K562 (cell line): Measurements from ENCODE around the gene ELMOD1. TPM values are rescaled to one million over a fixed set of nuclear protein-coding genes. Genes with fewer than 3 reads are reported as not detected.

Source experiments
- ATAC-seq: fragments of 200-7000 bp; cut with Tn5 transposase; 3 replicates; pipeline ENCODE4 v1.9.1; 2020; ENCODE audit warnings: moderate library complexity
- BruUV-seq: library from RNA; stranded (reverse); fragments of 400-500 nt; replicated peaks from 2 replicates; lab custom pipeline; 2021; lab: Mats Ljungman, UMichigan
- CTCF ChIA-PET: fragments of 300-600 bp; formaldehyde crosslinking; extraction: SDS; loops from one replicate; lab custom pipeline; 2021; ENCODE audit warnings: low intra/inter-chr PET ratio; lab: Yijun Ruan, JAX
- POLR2A ChIA-PET: fragments of 300-600, 350-650 bp; sonication (Branson Sonifier 250); formaldehyde crosslinking; extraction: SDS; loops from one replicate; lab custom pipeline; 2021; ENCODE audit warnings: antibody characterized with exemption, inconsistent platforms; lab: Yijun Ruan, JAX
- DNase-seq, 4 experiments: peaks; one replicate each; pipeline versions ENCODE4 v3.0.0 to v3.0.0-alpha.2; 2011 to 2018; ENCODE audit warnings: low spot score in 3 of 4, mixed read lengths in 3 of 4; ENCODE audit errors: extremely low read depth in 1 of 4
- FAIRE-seq: peaks from 2 replicates; lab custom pipeline; 2011; peaks lifted over from hg19 to GRCh38; lab: Jason Lieb, UNC
- H2AFZ ChIP-seq: 2 replicates; pipeline ENCODE4 v1.6.0; 2011; ENCODE audit warnings: low read depth, low read length, control low read depth, inconsistent platforms
- H3K27ac ChIP-seq: fragments of 200-600 bp; 3 replicates; pipeline ENCODE4 v1.8.0; 2011; ENCODE audit warnings: low read depth, mild to moderate bottlenecking, control low read depth, inconsistent platforms, low read length, moderate library complexity, mixed read lengths; ENCODE audit errors: extremely low read depth
- H3K27me3 ChIP-seq, 2 experiments: fragments of 300-600 bp in 1 of 2; 2 replicates in 1 of 2; 3 replicates in 1 of 2; pipeline versions ENCODE4 v1.6.0 to v1.8.0; 2011; ENCODE audit warnings: inconsistent platforms in 2 of 2, low read length in 2 of 2, mild to moderate bottlenecking in 1 of 2, mixed read lengths in 1 of 2, moderate library complexity in 1 of 2; ENCODE audit not compliant: control insufficient read depth in 2 of 2, insufficient read depth in 2 of 2
- H3K36me3 ChIP-seq: fragments of 300-600 bp; 3 replicates; pipeline ENCODE4 v1.8.0; 2011; ENCODE audit warnings: mild to moderate bottlenecking, low read length, inconsistent platforms; ENCODE audit not compliant: control insufficient read depth, insufficient read depth
- H3K4me1 ChIP-seq, 2 experiments: fragments of 200-600 bp in 1 of 2; replicated peaks in 1 of 2; 2 replicates in 1 of 2; 3 replicates in 1 of 2; pipeline versions ENCODE4 v1.5.1 to v1.8.0; 2011; ENCODE audit warnings: inconsistent platforms in 2 of 2, low read length in 2 of 2, mild to moderate bottlenecking in 1 of 2, mixed read lengths in 1 of 2, moderate library complexity in 1 of 2; ENCODE audit not compliant: control insufficient read depth in 2 of 2, insufficient read depth in 2 of 2
- H3K4me2 ChIP-seq: 2 replicates; pipeline ENCODE4 v1.6.1; 2011; ENCODE audit warnings: low read length, control low read depth, inconsistent platforms, mixed read lengths; ENCODE audit not compliant: insufficient read depth
- H3K4me3 ChIP-seq: fragments of 200-600 bp; sonication (generic), shearing (Covaris generic); 2 replicates; pipeline ENCODE4 v1.5.1; 2016; ENCODE audit warnings: control low read depth, inconsistent platforms
- H3K79me2 ChIP-seq: fragments of 200-600 bp; 3 replicates; pipeline ENCODE4 v1.8.0; 2011; ENCODE audit warnings: low read length, inconsistent platforms; ENCODE audit not compliant: control insufficient read depth, insufficient read depth
- H3K9ac ChIP-seq, 2 experiments: 2 replicates each; pipeline versions ENCODE4 v1.6.0 to v1.6.1; 2011; ENCODE audit warnings: low read depth in 2 of 2, low read length in 2 of 2, control low read depth in 1 of 2, inconsistent platforms in 1 of 2, mild to moderate bottlenecking in 1 of 2, mixed read lengths in 1 of 2; ENCODE audit not compliant: insufficient read depth in 1 of 2
- H3K9me1 ChIP-seq: one replicate; pipeline ENCODE4 v1.6.0; 2011; ENCODE audit warnings: inconsistent platforms, mild to moderate bottlenecking, low read length, moderate library complexity; ENCODE audit not compliant: control insufficient read depth, insufficient read depth
- H3K9me3 ChIP-seq: replicated peaks from 2 replicates; pipeline ENCODE4 v1.5.1; 2011; ENCODE audit warnings: low read depth, low read length, inconsistent platforms; ENCODE audit not compliant: control insufficient read depth, insufficient read depth
- H4K20me1 ChIP-seq: replicated peaks from 2 replicates; pipeline ENCODE4 v1.6.1; 2011; ENCODE audit warnings: low read length, inconsistent platforms, mixed read lengths; ENCODE audit not compliant: control insufficient read depth, insufficient read depth
- ZBTB9 ChIP-seq: fragments of 450-650 bp; formaldehyde crosslinking; IDR thresholded peaks from 2 replicates; pipeline ENCODE4 v1.4.0; 2020; ENCODE audit warnings: mild to moderate bottlenecking, moderate library complexity
- ZNF324 ChIP-seq: fragments of 250-450 bp; sonication (Bioruptor Pico); IDR thresholded peaks from 2 replicates; pipeline ENCODE4 v1.4.0; 2020; ENCODE audit warnings: mild to moderate bottlenecking
- WGBS: fragments of 100-300 bp; shearing (Covaris generic); methylation state at CpG from one replicate; pipeline ENCODE4 v1.1.6; 2016; ENCODE audit warnings: low coverage, mixed read lengths; ENCODE audit not compliant: insufficient coverage; ENCODE audit errors: missing lambda C conversion rate; 5-methylcytosine and 5-hydroxymethylcytosine counted together
- in situ Hi-C: fragments of 300-500 bp; cut with MboI; formaldehyde crosslinking; loops from 4 replicates; pipeline ENCODE4 v1.15.0; 2018; ENCODE audit warnings: inconsistent platforms, mixed read lengths
- intact Hi-C: fragments of 100-400 bp; cut with micrococcal nuclease; formaldehyde crosslinking; loops from 2 replicates; pipeline ENCODE4 v1.14.2; 2022
- polyA plus RNA-seq, 8 experiments: library from polyadenylated mRNA; depleted of rRNA in 4 of 8; stranded (reverse) in 5 of 8; unstranded in 3 of 8; fragments of >200 nt; fragmentation: Nextera tagmentation in 2 of 8; fragmentation: Illumina TruSeq in 1 of 8; extraction: Ambion mirVana in 2 of 8; extraction: Trizol in 1 of 8; gene quantifications; 2 replicates each; pipeline versions ENCODE4 v1.2.1 to v1.2.3, GENCODE V29; 2011 to 2014; ENCODE audit warnings: inconsistent platforms in 1 of 8, missing spikeins in 1 of 8
- total RNA-seq, 7 experiments: library from RNA; depleted of rRNA in 6 of 7; stranded (reverse); fragments of >200 nt in 6 of 7; fragmentation: Illumina TruSeq in 2 of 7; extraction: Trizol in 2 of 7; gene quantifications; 2 replicates each; pipeline versions ENCODE4 v1.2.1 to v1.2.3, GENCODE V29; 2011 to 2021; ENCODE audit warnings: low replicate concordance in 1 of 7

The ELMOD1 gene
- total and polyA plus RNA-seq, 9 of the 15 experiments (the other 6 are each of a cell fraction or from before 2014, with no cell fraction given), result not detected

- no peaks in the 10 kb centered on the region for H3K9me3 ChIP-seq
- CTCF ChIA-PET, result interaction anchor here (2.9 kb wide), 1 partner anchor 124 kb away, joined by 26 read pairs; the partner anchor contains the start of gene ALKBH8
- H3K4me3 ChIP-seq, result no peak overlapping the region
- BruUV-seq, result no TSS peak
- H3K4me1 ChIP-seq, result no peaks in the 10 kb centered on the region
- peak; percentile 37 for FAIRE-seq
- ATAC-seq, result peak; percentile 68
- POLR2A ChIA-PET, result interaction anchor here (0.7 to 1.0 kb wide), 2 partner anchors 126 to 1381 kb away, joined by 3 read pairs; no protein-coding TSS in a partner anchor
- H2AFZ ChIP-seq, result peak overlapping the region; percentile 78
- 40% methylated on average over 6 of the region's 6 CpGs for WGBS
- H3K9ac ChIP-seq, result no peak overlapping the region
- TF ChIP-seq ZBTB9, result 0 out of 2 replicates have a peak, but pooled peaks have one; percentile 52
- no peak for TF ChIP-seq ZNF324 (CRISPR knock-in tag)
- no peak overlapping the region for H3K4me2 ChIP-seq
- no peaks in the 10 kb centered on the region for H3K9me1 ChIP-seq
- no peaks in the 10 kb centered on the region for H3K79me2 ChIP-seq
- H4K20me1 ChIP-seq, result no peaks in the 10 kb centered on the region
- in situ Hi-C loops, result loop anchor here (10.0 kb wide), 1 partner anchor 134 kb away; no protein-coding TSS in a partner anchor
- DNase-seq, result peak in 2 of 4 experiments; percentile 6 to 15
- H3K27ac ChIP-seq, result no peak overlapping the region
- intact Hi-C loops, result loop anchor here (10.0 kb wide), 1 partner anchor 86 kb away; no protein-coding TSS in a partner anchor
- no peaks in the 10 kb centered on the region for H3K36me3 ChIP-seq
- no peaks in the 10 kb centered on the region for H3K27me3 ChIP-seq
Observed at GRCh38 chr11:107688322-107688918, 97.5 kb downstream of the ELMOD1 start.
